ENCODE results near the gene ISM2. TPM values are rescaled to one million over a fixed set of nuclear protein-coding genes. Genes with fewer than 3 reads are reported as not detected.
A peak's percentile ranks its signal among the peaks of the same experiment; 100 is the strongest.

The ISM2 gene
- total and polyA plus RNA-seq, 2 of the 13 experiments (the other 11 are each of a cell fraction or from before 2014, with no cell fraction given), result 1.8 to 40.7 TPM

- Histone ChIP-seq H4K20me1 (ENCODE audit: insufficient read depth, low read length) (peaks cover 8% of the 10 kb centered on the region), H3K27ac (ENCODE audit: extremely low read length, insufficient read depth, low read length) (peak within 1 kb of the TSS; percentile 88), H3K9ac (ENCODE audit: insufficient read depth, low read depth, low read length) (peak within 1 kb of the TSS; percentile 89), H3K4me3 (replicated peaks in 1 of 3; ENCODE audit: insufficient read depth in 1 of 3, low read depth in 2 of 3, low read length in 3 of 3) (peak within 1 kb of the TSS; percentile 79 to 98 (median 90)), H3K36me3 (replicated peaks in 1 of 2; ENCODE audit: control insufficient read depth in 1 of 2, insufficient read depth in 2 of 2, low read length in 2 of 2) (peaks cover 22 to 30% of the 10 kb centered on the region in 2 experiments), H3K79me2 (ENCODE audit: insufficient read depth, low read length) (peaks cover 48% of the 10 kb centered on the region), H3K27me3 (ENCODE audit: control insufficient read depth in 1 of 2, insufficient read depth in 2 of 2, low read length in 2 of 2) (no peaks in the 10 kb centered on the region; a peak in 1 of 5 replicates), H2AFZ (ENCODE audit: low read length) (peak within 1 kb of the TSS; percentile 98), H3K4me2 (ENCODE audit: low read depth, low read length) (peak within 1 kb of the TSS; percentile 95), H3K9me3 (ENCODE audit: low read length) (no peaks in the 10 kb centered on the region), H3K4me1 (ENCODE audit: insufficient read depth, low read length) (peaks cover 35% of the 10 kb centered on the region)
- DNase-seq (ENCODE audit: low spot score) (peak; percentile 99), ATAC-seq (peak; percentile 95), FAIRE-seq (peak; percentile 98)
- 1% methylated on average over 31 of the region's 50 CpGs for WGBS (ENCODE audit: low lambda C conversion rate)
- in situ Hi-C loops (cut with HindIII; ENCODE audit: extremely low pct_ligation_motif_present, low pct_unique_long_range_greater_than_20kb) (loop anchor here (5.0 kb wide), 1 partner anchor 95 kb away; no protein-coding TSS in a partner anchor), intact Hi-C loops (cut with micrococcal nuclease; ENCODE audit: unreplicated experiment) (loop anchor here (1.0 to 5.0 kb wide), 3 partner anchors 41 to 135 kb away; partner anchors contain the start of genes GSTZ1, ISM2, POMT2 and SAMD15)
- ChIA-PET POLR2A (interaction anchor here (0.6 to 2.7 kb wide), 7 partner anchors 10 to 137 kb away, joined by 3 to 10 read pairs (median 6); partner anchors contain the start of genes GSTZ1, ISM2 and POMT2), CTCF (ENCODE audit: low intra/inter-chr PET ratio, low total read pairs) (interaction anchor here (1.5 kb wide), 1 partner anchor 94 kb away, joined by 4 read pairs; no protein-coding TSS in a partner anchor)
- no TSS peak for BruUV-seq (replicated peaks)
- no peak for TF ChIP-seq ZNF747 (CRISPR knock-in tag; IDR thresholded peaks at IDR 0.05; ENCODE audit: borderline replicate concordance)
- no peak for TF ChIP-seq DPF2 (CRISPR knock-in tag; IDR thresholded peaks at IDR 0.05; ENCODE audit: borderline replicate concordance, low read depth)
- TF ChIP-seq, protein P1, sequence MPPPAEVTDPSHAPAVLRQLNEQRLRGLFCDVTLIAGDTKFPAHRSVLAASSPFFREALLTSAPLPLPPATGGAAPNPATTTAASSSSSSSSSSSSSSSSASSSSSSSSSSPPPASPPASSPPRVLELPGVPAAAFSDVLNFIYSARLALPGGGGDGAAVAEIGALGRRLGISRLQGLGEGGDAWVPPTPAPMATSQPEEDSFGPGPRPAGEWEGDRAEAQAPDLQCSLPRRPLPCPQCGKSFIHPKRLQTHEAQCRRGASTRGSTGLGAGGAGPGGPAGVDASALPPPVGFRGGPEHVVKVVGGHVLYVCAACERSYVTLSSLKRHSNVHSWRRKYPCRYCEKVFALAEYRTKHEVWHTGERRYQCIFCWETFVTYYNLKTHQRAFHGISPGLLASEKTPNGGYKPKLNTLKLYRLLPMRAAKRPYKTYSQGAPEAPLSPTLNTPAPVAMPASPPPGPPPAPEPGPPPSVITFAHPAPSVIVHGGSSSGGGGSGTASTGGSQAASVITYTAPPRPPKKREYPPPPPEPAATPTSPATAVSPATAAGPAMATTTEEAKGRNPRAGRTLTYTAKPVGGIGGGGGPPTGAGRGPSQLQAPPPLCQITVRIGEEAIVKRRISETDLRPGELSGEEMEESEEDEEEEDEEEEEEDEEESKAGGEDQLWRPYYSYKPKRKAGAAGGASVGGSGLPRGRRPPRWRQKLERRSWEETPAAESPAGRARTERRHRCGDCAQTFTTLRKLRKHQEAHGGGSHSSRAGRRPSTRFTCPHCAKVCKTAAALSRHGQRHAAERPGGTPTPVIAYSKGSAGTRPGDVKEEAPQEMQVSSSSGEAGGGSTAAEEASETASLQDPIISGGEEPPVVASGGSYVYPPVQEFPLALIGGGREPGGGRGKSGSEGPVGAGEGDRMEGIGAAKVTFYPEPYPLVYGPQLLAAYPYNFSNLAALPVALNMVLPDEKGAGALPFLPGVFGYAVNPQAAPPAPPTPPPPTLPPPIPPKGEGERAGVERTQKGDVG (CRISPR knock-in tag; IDR thresholded peaks at IDR 0.05; ENCODE audit: borderline replicate concordance), result no peak
- TF ChIP-seq ZNF160 (CRISPR knock-in tag; IDR thresholded peaks at IDR 0.05), result 0 out of 2 replicates have a peak, but pooled peaks have one; percentile 14
- peak; percentile 65; the same call in 1 of the 2 replicates for TF ChIP-seq MEIS2 (CRISPR knock-in tag; IDR thresholded peaks at IDR 0.05)
- TF ChIP-seq MEF2D (CRISPR knock-in tag; IDR thresholded peaks at IDR 0.05), result no peak
- peak; percentile 56 for TF ChIP-seq AGO1 (IDR thresholded peaks at IDR 0.05; ENCODE audit: low read depth, low read length, poor library complexity, severe bottlenecking)
- no peak for TF ChIP-seq ZNF660 (CRISPR knock-in tag; IDR thresholded peaks at IDR 0.05; ENCODE audit: borderline replicate concordance, low read depth)
- TF ChIP-seq POGZ (CRISPR knock-in tag; IDR thresholded peaks at IDR 0.05), result peak; percentile 47; the same call in 1 of the 2 replicates
- TF ChIP-seq, protein P2, sequence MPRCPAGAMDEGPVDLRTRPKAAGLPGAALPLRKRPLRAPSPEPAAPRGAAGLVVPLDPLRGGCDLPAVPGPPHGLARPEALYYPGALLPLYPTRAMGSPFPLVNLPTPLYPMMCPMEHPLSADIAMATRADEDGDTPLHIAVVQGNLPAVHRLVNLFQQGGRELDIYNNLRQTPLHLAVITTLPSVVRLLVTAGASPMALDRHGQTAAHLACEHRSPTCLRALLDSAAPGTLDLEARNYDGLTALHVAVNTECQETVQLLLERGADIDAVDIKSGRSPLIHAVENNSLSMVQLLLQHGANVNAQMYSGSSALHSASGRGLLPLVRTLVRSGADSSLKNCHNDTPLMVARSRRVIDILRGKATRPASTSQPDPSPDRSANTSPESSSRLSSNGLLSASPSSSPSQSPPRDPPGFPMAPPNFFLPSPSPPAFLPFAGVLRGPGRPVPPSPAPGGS (CRISPR knock-in tag; IDR thresholded peaks at IDR 0.05), result peak; percentile 68; the same call in 1 of the 2 replicates
- TF ChIP-seq, protein P3, sequence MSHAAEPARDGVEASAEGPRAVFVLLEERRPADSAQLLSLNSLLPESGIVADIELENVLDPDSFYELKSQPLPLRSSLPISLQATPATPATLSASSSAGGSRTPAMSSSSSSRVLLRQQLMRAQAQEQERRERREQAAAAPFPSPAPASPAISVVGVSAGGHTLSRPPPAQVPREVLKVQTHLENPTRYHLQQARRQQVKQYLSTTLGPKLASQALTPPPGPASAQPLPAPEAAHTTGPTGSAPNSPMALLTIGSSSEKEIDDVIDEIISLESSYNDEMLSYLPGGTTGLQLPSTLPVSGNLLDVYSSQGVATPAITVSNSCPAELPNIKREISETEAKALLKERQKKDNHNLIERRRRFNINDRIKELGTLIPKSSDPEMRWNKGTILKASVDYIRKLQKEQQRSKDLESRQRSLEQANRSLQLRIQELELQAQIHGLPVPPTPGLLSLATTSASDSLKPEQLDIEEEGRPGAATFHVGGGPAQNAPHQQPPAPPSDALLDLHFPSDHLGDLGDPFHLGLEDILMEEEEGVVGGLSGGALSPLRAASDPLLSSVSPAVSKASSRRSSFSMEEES (CRISPR knock-in tag; IDR thresholded peaks at IDR 0.05), result 0 out of 2 replicates have a peak, but pooled peaks have one; percentile 43
- no peak for TF ChIP-seq MTA3 (CRISPR knock-in tag; IDR thresholded peaks at IDR 0.05)
- 0 out of 2 replicates have a peak, but pooled peaks have one; percentile 14 for TF ChIP-seq NCOA1 (CRISPR knock-in tag; IDR thresholded peaks at IDR 0.05)
- 0 out of 2 replicates have a peak, but pooled peaks have one; percentile 18 for TF ChIP-seq GZF1 (CRISPR knock-in tag; IDR thresholded peaks at IDR 0.05)
- TF ChIP-seq ZMYM4 (CRISPR knock-in tag; IDR thresholded peaks at IDR 0.05), result no peak; the same call in 1 of the 2 replicates
- no peak for TF ChIP-seq MAFG (CRISPR knock-in tag; IDR thresholded peaks at IDR 0.05)
These were observed 40.9 kb downstream of the ISM2 start, which contains the start of the genes AHSA1 and VIPAS39 for GRCh38 chr14:77457522-77458248. TSS of gene AHSA1 (plus strand) at chr14:77458093. CDS start at chr14:77458190, 97 bp downstream. TSS of gene VIPAS39 (minus strand) at chr14:77457601. CDS start at chr14:77454102, 3,499 bp downstream.

Data from HepG2 (cell line).